ENCODE measurements around the gene KDM6B.

DNA sequence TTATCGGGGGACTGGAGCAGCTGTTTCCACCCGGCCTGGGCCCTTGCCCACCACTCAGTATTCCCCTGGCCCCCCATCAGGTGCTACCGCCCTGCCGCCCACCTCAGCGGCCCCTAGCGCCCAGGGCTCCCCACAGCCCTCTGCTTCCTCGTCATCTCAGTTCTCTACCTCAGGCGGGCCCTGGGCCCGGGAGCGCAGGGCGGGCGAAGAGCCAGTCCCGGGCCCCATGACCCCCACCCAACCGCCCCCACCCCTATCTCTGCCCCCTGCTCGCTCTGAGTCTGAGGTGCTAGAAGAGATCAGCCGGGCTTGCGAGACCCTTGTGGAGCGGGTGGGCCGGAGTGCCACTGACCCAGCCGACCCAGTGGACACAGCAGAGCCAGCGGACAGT, 14.7 kb downstream of the KDM6B start:
- TF ChIP-seq, protein P1, sequence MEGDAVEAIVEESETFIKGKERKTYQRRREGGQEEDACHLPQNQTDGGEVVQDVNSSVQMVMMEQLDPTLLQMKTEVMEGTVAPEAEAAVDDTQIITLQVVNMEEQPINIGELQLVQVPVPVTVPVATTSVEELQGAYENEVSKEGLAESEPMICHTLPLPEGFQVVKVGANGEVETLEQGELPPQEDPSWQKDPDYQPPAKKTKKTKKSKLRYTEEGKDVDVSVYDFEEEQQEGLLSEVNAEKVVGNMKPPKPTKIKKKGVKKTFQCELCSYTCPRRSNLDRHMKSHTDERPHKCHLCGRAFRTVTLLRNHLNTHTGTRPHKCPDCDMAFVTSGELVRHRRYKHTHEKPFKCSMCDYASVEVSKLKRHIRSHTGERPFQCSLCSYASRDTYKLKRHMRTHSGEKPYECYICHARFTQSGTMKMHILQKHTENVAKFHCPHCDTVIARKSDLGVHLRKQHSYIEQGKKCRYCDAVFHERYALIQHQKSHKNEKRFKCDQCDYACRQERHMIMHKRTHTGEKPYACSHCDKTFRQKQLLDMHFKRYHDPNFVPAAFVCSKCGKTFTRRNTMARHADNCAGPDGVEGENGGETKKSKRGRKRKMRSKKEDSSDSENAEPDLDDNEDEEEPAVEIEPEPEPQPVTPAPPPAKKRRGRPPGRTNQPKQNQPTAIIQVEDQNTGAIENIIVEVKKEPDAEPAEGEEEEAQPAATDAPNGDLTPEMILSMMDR (IDR thresholded peaks at IDR 0.05) = no peak
- TF ChIP-seq POLR2A (IDR thresholded peaks at IDR 0.05) (no peak), POLR2AphosphoS5 (IDR thresholded peaks at IDR 0.05) (no peak), EP300 (IDR thresholded peaks at IDR 0.05) (no peak)

All from stomach (tissue), 4 donors.